GM18858 (cell line): ENCODE results near the gene DCHS2.

ENCODE experiments used
- ATAC-seq: cut with Tn5 transposase; IDR thresholded peaks from one replicate; pipeline ENCODE4 v1.9.1; 2021; ENCODE audit not compliant: unreplicated experiment

Gene DCHS2

GRCh38 chr4:154406018-154406795 lies 85.4 kb downstream of the DCHS2 start:
- peak; percentile 96 for ATAC-seq

- no peak for ATAC-seq
These were observed 92.2 kb downstream of the DCHS2 start for GRCh38 chr4:154399259-154399974.

GRCh38 chr4:154390324-154390723 lies 101.3 kb downstream of the DCHS2 start:
- no peak for ATAC-seq

- ATAC-seq, result no peak
These were observed 102.5 kb downstream of the DCHS2 start for GRCh38 chr4:154389148-154389547.

GRCh38 chr4:154384012-154384411 lies 107.6 kb downstream of the DCHS2 start:
- ATAC-seq, result no peak

- no peak for ATAC-seq
These were observed 115.1 kb downstream of the DCHS2 start for GRCh38 chr4:154376486-154376885.

- ATAC-seq, result peak; percentile 59
These were observed 123.5 kb downstream of the DCHS2 start for GRCh38 chr4:154368060-154368459.

- ATAC-seq, result peak; percentile 16
These were observed 123.9 kb downstream of the DCHS2 start for GRCh38 chr4:154367659-154368058.

GRCh38 chr4:154366956-154367355 lies 124.6 kb downstream of the DCHS2 start:
- ATAC-seq, result no peak

- ATAC-seq, result no peak
These were observed 127.3 kb downstream of the DCHS2 start for GRCh38 chr4:154364066-154364845.

- peak; percentile 82 for ATAC-seq
These were observed 130.1 kb downstream of the DCHS2 start for GRCh38 chr4:154361450-154361849.

- ATAC-seq, result no peak
These were observed 131.1 kb downstream of the DCHS2 start for GRCh38 chr4:154360491-154360890.

- ATAC-seq, result no peak
These were observed 136.7 kb downstream of the DCHS2 start for GRCh38 chr4:154354883-154355282.

GRCh38 chr4:154349829-154350228 lies 141.8 kb downstream of the DCHS2 start:
- ATAC-seq, result no peak

GRCh38 chr4:154348657-154349056 lies 142.9 kb downstream of the DCHS2 start:
- no peak for ATAC-seq

GRCh38 chr4:154345359-154345758 lies 146.2 kb downstream of the DCHS2 start:
- ATAC-seq, result no peak

- no peak for ATAC-seq
These were observed 146.9 kb downstream of the DCHS2 start for GRCh38 chr4:154344686-154345085.

- ATAC-seq, result no peak
These were observed 147.9 kb downstream of the DCHS2 start for GRCh38 chr4:154343651-154344050.

- no peak for ATAC-seq
These were observed 150.2 kb downstream of the DCHS2 start for GRCh38 chr4:154341448-154341847.

- no peak for ATAC-seq
These were observed 156.0 kb downstream of the DCHS2 start for GRCh38 chr4:154335588-154335987.

- ATAC-seq, result peak; percentile 82
These were observed 158.7 kb downstream of the DCHS2 start for GRCh38 chr4:154332681-154333421.
